ENCODE results near the gene SLC2A6.

SLC2A6 gene

GRCh38 chr9:133515240-133515610, 36.3 kb upstream of the SLC2A6 start:
- DNase-seq = no peak

DNA sequence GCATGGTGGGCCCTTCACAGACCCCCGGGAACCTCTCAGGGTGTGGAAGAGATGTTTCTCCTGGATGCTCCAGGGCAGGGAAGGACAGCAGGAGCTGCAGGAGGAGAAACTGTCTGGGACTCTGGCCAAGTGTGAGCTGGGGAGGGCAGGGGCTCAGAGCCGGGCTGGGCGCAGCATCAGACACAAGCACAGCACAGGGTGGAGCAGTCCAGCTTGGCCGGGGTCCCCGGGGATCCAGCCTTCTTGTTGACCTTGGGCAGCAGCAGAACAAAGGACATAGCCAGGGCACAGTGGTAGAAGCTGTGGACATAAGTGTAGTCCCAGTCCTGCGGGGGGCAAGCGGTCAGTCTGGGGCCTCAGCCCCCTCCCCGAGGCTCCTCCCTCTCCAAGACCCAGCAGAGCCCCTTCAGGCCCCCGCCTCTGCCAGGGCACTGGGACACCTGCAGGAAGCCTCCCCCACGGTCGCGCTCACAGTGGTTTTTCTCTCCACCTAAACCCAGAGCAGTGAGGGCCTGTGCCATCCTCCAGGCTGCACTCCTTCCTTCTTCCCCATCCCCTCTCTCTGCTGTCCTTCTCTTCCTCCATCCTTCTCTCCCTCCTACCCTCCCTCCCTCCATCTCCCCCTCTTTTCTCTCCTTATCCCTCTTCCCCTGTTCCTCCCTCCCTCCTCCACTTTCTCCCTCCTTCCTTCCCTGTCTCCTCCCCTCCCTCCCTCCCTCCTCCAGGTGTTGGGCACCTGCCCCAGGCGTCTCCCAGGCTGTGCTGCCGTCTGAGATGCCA, 35.8 kb upstream of the SLC2A6 start:
- DNase-seq = no peak

DNA sequence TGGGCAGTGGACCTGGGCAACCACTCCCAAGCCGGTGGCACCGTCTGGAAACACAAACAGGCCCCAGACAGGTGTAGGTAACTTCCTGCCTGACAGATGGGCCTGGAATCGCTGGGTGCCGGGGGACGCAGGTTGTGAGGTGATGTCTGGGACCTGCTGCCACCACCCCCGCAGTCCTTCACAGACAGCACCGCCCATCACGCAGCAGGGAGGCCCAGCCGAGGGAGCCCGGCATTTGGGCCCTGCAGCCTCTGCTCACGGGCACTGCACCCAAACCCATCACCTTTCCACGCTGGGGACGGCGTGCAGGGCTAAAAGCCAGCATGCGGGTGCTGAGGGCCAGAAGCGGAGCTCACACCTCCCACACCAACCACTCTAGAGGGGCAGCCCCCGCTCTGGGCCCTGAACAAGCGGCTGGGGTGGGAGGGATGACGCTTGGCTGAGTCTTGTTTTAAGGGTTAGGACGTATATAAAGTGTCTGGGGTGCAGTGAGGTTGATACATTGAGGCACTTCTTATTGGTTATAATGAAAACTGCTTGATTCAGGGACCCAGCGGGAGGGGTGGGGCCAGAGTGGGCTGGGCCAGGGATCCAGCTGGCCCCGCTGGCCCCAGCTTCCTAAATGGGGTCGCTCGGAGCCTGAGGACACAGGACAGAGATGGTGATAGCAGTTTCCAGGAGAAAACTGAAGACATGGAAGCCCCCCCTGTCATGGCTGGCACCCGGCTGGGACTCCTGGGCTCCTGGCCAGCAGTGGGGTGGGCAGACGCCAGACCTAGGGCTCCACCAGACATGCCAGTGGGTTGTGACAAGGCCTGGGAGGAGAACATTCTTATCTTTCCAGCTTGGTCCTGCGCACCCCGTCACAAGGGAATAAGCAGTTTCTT, 34.6 kb upstream of the SLC2A6 start:
- no peak for DNase-seq

GRCh38 chr9:133512253-133513213, 33.6 kb upstream of the SLC2A6 start:
- DNase-seq = no peak

- DNase-seq = no peak
Measured at GRCh38 chr9:133511607-133512006, 32.7 kb upstream of the SLC2A6 start.

DNA sequence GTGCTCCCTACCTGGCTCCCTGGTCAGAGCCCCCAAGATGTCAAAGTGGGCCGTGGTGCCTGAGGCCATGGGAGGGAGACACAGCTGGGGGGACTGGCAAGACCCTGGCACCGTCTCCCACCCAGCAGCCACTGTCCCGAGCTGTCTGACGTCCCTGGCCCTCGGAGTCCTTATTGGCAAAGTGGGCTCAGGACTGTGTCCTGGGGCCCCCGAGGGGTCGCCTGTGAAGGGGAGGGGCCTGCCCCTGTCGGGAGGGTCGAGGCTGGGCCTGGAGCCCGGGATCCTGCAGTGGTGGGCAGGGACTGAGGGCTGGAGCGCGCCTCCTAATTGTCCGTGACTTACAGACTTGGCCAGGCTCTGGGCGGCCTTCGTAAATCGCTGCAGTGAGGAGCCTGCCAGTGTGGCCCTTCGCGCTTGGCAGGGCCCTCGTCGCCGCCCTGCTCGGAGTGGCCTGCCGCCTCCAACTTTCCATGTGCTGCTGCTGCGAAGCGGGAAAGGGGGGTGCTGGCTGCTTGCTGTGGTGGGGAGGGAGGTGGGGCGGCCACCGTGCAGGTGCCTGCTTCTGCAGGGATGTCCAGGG, 32.1 kb upstream of the SLC2A6 start:
- DNase-seq = no peak

DNA sequence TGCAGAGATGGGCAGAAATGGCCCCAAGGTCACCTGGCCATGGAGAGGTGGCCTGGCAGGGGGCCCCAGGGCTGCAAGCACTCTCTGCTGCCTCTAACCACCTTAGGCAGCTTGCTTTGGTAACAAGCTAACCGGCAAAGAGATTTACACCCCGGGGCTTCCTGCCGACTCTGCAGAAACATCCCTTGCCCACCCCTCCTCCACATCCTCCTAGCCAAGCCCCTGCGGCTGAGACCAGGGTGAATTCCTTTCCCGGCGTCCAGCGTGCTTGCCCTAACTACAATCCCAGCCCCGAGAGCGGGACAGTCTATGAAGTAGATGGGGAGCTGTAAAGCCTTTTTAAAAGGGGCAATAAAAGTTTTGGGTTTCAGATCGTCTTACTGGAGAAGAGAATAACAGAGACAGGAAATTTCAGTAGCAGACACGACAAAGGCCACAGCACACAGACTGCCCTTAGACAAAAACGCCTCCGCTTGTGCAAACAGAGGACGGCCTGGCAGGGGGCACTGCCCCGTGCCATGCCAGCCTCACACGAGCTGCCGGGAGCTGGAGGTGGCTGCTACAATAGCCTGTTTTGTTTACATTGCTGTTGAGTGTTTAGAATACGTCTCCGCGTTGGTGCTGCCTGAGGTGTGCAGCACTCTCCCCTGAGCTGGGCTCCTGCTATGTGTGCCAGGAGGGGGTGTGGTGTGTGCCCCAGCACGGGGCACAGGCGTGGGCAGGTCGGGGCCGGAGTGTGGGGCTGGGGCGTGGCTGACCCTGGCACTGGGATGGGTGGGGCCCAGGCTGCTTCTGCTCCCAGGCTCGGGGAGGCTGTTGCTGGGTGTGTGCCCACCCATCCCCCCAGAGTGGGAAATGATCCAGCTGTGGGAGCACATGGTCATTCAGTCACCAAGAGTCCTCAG, 30.5 kb upstream of the SLC2A6 start:
- no peak for DNase-seq

DNA sequence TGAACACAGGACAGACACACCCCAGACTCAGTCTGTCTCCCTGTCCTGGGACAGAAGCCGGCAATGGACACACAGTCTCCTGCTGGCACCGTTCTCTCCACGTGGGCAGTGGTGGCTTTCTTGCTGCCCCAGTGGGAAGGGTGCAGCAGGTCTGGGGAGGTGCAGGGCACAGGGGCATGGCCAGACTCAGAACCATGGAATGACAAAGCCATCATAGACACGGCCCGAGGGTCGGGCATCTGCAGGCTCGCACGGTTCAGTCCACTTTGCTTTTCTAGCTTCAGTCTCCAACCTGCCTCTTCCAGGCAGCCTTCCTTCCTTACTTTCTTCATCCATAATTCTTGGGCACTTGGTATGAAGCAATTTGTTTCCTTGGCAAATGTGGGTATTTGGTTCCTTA, 29.1 kb upstream of the SLC2A6 start:
- DNase-seq = no peak

- no peak for DNase-seq
Measured at GRCh38 chr9:133507246-133507965, 28.5 kb upstream of the SLC2A6 start.

GRCh38 chr9:133506653-133507038, 27.7 kb upstream of the SLC2A6 start:
- DNase-seq = no peak

DNA sequence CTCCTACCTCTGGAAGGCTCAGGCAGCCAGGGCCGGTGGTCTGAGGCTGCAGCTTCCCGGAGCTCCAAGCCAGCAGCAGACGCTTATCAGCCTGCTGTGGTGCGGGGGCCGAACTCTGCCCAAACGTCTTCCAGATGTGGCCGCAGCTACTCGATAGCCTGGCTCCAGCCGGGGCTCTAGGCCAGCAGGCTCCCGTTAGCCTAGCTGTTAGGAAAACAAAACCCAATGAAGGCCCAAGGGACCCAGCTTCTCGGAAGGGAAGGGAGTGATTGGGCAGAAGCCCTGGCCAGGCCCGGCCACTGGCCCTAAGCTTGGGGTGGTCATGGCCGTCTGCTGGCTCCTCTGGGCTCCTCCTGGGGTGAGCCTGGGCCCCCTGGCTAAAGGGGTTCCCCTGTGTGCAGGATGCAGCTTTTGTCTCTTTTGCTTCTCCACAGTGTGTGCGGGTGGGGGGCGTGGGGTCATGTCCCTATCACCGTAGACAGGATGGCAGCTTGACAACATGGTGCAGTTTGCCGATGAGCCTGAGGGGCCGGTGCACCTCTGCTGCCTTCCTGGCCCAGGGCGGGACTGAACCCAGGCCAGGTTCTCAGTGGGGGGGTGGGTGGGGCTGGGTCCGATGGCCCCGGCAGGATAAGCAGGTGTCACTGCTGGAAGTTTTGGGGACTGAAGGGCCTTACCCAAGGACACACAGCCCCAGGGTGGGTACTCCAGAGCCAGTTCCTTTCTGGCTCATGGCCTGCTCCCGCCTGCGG, 27.2 kb upstream of the SLC2A6 start:
- no peak for DNase-seq

- DNase-seq = no peak
Measured at GRCh38 chr9:133505186-133505830, 26.4 kb upstream of the SLC2A6 start.

- no peak for DNase-seq
Measured at GRCh38 chr9:133502112-133502511, 23.2 kb upstream of the SLC2A6 start.

DNA sequence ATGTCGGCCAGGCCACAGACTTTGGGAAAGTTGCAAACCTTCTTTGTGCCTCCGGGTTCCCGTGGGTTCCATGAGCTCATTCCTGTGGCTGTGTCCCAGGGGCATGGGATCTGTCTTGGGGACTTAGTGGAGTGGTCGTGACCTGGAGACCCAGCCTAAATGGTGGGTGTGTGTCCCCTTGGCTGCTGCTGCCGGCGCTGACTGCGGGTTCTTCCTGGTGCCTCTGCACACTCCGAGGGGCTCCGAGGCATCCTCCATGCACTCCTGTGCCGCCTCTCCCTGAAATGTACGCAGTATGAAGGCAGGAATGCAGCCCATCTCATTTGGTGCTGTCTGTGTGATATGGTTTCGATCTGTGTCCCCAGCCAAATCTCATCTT, 21.0 kb upstream of the SLC2A6 start:
- DNase-seq = no peak

DNA sequence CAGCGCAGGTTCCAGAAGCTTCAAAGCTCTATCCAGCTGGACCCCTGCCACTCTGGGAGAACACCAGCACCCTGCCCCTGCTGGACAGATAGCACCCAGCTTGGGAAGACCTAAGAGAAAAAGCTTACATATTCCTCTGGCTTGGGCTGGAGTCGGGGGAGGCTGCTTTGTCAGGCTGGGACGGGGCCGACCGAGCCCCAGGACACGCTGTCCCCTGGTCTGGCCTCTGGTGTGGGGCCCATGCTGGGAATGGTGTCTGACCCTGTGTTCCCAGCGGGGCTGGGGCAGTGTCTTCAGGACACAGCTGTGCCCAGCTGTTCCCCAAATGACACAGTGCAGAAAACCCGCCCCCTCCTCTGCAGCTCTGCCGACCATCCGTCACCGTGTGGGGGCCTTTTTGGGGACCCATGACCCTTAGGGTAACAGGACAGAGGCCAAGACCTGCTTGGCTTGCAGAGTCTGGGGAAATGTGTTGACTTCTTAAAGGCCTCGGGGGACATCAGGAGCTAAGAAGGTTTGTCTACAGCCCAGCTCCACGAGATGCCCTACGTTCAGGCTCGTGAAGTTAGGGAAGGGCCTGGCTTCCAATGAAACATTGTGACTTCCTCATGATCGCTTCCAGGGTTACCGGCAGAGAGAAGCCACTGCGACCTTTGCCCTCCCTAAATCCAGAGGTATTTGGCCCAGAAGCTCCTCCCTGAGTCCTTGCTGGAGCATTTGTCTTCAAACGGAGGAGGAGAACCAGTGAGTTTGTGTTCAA, 20.4 kb upstream of the SLC2A6 start:
- DNase-seq = no peak

DNA sequence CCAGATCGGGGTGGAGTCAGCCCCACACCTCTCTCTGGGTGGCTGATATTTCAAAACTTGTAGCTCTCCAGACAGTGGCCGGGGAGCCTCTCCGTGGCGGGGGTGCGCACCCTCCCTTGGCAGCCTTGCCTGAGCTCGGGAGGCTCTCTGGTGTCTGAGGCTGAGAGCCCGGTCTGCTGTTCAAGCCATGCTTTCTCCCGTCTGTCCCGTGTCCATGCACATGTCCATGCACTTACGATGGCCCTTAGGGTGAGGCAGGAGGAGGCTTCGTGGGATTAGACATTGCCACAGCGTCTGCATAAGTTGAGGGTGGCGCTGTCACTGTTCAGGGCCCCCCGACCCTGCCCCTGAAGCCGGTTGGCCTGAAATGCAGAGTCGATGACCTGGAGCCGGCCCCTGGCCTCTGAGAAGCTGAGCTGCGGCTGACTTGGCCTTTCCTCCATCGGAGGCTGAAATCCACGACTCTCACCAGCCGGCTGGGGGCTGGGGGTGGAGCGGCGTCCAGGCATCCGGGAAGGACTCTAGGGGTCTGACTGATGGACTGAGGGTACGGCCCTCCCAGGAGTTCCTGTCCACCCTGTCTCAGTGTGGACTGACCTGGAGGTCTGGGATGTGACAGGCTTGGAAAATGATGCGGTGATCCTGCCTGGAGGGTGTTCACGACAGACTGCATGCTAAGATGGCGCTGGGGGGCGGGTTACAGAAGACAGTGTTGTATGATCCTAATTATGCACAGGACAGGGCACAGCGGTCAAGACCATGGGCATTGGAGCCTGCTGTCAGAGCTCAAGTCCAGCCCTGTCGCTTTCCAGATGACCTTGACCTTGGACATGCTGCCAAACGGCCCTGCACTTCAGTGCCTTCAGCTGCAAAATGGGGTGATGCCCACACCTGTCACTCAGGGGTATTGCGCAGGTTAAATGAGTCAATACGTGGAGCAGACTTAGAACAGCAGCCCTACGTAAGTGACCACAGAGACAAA, 18.3 kb upstream of the SLC2A6 start:
- DNase-seq = no peak

Measured in activated CD4-positive, alpha-beta T cell treated with anti-CD3 and anti-CD28 coated beads, Interleukin-2, amount 50 U/mL, for 48 hours (primary cell).